ENCODE measurements around the gene RBM33. TPM values are rescaled to one million over a fixed set of nuclear protein-coding genes. Genes with fewer than 3 reads are reported as not detected.

Gene RBM33
- total RNA-seq, 1 donor from 2014 or later = 62.8 TPM

DNA sequence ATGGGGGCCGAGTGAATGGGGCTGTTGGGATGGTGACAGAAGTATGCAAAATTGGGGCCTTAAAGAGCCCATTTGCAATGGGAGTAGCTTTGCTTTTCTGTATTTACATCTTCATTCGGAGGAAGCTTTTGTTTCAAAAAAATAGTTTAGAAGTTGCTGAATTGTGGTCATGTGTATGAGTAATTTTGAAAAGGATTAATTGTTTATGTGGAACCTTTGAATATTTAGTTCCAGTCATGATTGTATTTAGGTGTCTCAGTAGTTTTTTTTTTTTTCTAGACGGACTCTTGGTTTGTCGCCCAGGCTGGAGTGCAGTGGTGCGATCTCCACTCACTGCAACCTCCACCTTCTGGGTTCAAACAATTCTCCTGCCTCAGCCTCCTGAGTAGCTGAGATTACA lies 37.2 kb downstream of the RBM33 start:
- H3K9me3 ChIP-seq = no peaks in the 10 kb centered on the region
- no peak for DNase-seq
- H3K4me1 ChIP-seq = peaks cover 6% of the 10 kb centered on the region
- H3K27ac ChIP-seq = no peak overlapping the region
- H3K36me3 ChIP-seq = peaks cover 38% of the 10 kb centered on the region
- TF ChIP-seq, protein P1, sequence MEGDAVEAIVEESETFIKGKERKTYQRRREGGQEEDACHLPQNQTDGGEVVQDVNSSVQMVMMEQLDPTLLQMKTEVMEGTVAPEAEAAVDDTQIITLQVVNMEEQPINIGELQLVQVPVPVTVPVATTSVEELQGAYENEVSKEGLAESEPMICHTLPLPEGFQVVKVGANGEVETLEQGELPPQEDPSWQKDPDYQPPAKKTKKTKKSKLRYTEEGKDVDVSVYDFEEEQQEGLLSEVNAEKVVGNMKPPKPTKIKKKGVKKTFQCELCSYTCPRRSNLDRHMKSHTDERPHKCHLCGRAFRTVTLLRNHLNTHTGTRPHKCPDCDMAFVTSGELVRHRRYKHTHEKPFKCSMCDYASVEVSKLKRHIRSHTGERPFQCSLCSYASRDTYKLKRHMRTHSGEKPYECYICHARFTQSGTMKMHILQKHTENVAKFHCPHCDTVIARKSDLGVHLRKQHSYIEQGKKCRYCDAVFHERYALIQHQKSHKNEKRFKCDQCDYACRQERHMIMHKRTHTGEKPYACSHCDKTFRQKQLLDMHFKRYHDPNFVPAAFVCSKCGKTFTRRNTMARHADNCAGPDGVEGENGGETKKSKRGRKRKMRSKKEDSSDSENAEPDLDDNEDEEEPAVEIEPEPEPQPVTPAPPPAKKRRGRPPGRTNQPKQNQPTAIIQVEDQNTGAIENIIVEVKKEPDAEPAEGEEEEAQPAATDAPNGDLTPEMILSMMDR (IDR thresholded peaks at IDR 0.05) = no peak
- ATAC-seq = no peak
- no peaks in the 10 kb centered on the region for H3K27me3 ChIP-seq
- intact Hi-C loops (cut with DNase I) = no loop called here
- H3K4me3 ChIP-seq = no peak overlapping the region

DNA sequence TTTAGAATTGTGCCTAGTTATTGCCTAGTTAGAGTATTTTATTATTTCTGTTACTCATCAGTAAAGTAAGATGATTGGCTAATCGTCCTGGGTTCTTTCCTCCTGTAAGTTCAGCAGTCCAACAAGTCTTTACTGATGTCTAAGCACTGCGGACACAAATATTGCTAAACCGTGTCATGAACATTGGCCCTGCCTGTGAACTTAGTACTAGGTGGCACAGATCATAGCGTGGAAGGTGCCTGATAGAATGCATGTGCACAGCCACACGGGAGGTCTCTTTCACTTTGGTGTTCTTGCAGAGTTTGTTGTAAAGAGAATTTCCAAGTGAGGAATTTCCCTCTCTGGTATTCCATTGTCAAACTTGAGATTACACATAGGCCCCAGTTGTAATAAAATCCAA lies 38.0 kb downstream of the RBM33 start:
- no peaks in the 10 kb centered on the region for H3K27me3 ChIP-seq
- H3K9me3 ChIP-seq = no peaks in the 10 kb centered on the region
- intact Hi-C loops (cut with DNase I) = no loop called here
- ATAC-seq (no peak), DNase-seq (no peak)
- TF ChIP-seq, protein P1 (IDR thresholded peaks at IDR 0.05) = no peak
- no peak overlapping the region for H3K4me3 ChIP-seq
- no peak overlapping the region for H3K27ac ChIP-seq
- no peaks in the 10 kb centered on the region for H3K4me1 ChIP-seq
- H3K36me3 ChIP-seq = peaks cover 38% of the 10 kb centered on the region

- DNase-seq = no peak
- no peak for ATAC-seq
- Histone ChIP-seq H3K36me3 (peaks cover 38% of the 10 kb centered on the region), H3K27me3 (no peaks in the 10 kb centered on the region), H3K4me1 (no peaks in the 10 kb centered on the region), H3K4me3 (no peak overlapping the region), H3K27ac (no peak overlapping the region), H3K9me3 (no peaks in the 10 kb centered on the region)
- TF ChIP-seq, protein P1 (IDR thresholded peaks at IDR 0.05) = no peak
- intact Hi-C loops (cut with DNase I) = no loop called here
These were observed 38.6 kb downstream of the RBM33 start for GRCh38 chr7:155683098-155683497.

GRCh38 chr7:155683714-155684113 lies 39.3 kb downstream of the RBM33 start:
- TF ChIP-seq, protein P1 (IDR thresholded peaks at IDR 0.05) = no peak
- intact Hi-C loops (cut with DNase I) = no loop called here
- H3K27me3 ChIP-seq = no peaks in the 10 kb centered on the region
- H3K4me1 ChIP-seq = no peaks in the 10 kb centered on the region
- peaks cover 36% of the 10 kb centered on the region for H3K36me3 ChIP-seq
- H3K27ac ChIP-seq = no peak overlapping the region
- DNase-seq = no peak
- H3K4me3 ChIP-seq = no peak overlapping the region
- H3K9me3 ChIP-seq = no peaks in the 10 kb centered on the region
- no peak for ATAC-seq

DNA sequence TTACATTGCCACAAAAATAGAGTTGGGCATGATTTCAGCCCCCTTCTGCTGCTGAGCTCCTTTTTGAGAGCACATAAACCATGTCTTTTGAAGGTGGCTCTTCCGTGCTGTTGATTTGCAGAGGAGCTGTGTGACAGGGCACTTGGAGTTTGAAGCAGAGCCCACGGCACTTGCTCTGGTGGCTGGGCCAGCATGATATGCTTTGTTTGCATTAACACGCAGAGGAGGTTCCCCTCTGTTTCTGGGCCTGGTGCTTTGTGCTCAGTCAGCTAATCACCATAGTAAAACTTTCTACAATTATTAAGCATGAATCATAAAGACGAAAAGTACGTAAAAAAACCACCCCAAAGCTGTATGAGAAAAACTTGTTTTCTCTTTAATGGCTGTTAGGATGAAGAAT lies 40.1 kb downstream of the RBM33 start:
- Histone ChIP-seq H3K27me3 (no peaks in the 10 kb centered on the region), H3K36me3 (peaks cover 29% of the 10 kb centered on the region), H3K9me3 (no peaks in the 10 kb centered on the region), H3K4me1 (no peaks in the 10 kb centered on the region), H3K27ac (no peak overlapping the region), H3K4me3 (no peak overlapping the region)
- intact Hi-C loops (cut with DNase I) = no loop called here
- TF ChIP-seq, protein P1 (IDR thresholded peaks at IDR 0.05) = no peak
- ATAC-seq (no peak), DNase-seq (no peak)
